GM10847 (cell line): ENCODE data around the gene ELMO1.

Experiments used
- POLR2A ChIP-seq: IDR thresholded peaks from 2 replicates; pipeline ENCODE4 v1.6.1; 2011; ENCODE audit not compliant: insufficient read length; ENCODE audit errors: extremely low read depth

ELMO1 gene

GRCh38 chr7:37359662-37360444, 88.8 kb downstream of the ELMO1 start:
- no peak for TF ChIP-seq POLR2A

- TF ChIP-seq POLR2A: no peak
These were observed 89.5 kb downstream of the ELMO1 start for GRCh38 chr7:37359180-37359579.

- TF ChIP-seq POLR2A: no peak
These were observed 91.0 kb downstream of the ELMO1 start for GRCh38 chr7:37357637-37357996.

- no peak for TF ChIP-seq POLR2A
These were observed 91.6 kb downstream of the ELMO1 start for GRCh38 chr7:37356911-37357636.

GRCh38 chr7:37354656-37355131, 94.0 kb downstream of the ELMO1 start:
- no peak for TF ChIP-seq POLR2A

- TF ChIP-seq POLR2A: no peak
These were observed 94.6 kb downstream of the ELMO1 start for GRCh38 chr7:37353949-37354655.

GRCh38 chr7:37352974-37353948, 95.4 kb downstream of the ELMO1 start:
- no peak for TF ChIP-seq POLR2A

- TF ChIP-seq POLR2A: no peak
These were observed 96.3 kb downstream of the ELMO1 start for GRCh38 chr7:37352251-37352880.

GRCh38 chr7:37351716-37352115, 96.9 kb downstream of the ELMO1 start:
- no peak for TF ChIP-seq POLR2A

- no peak for TF ChIP-seq POLR2A
These were observed 98.6 kb downstream of the ELMO1 start for GRCh38 chr7:37349979-37350590.

- no peak for TF ChIP-seq POLR2A
These were observed 99.7 kb downstream of the ELMO1 start for GRCh38 chr7:37348982-37349381.

GRCh38 chr7:37346761-37347160, 101.9 kb downstream of the ELMO1 start:
- TF ChIP-seq POLR2A: no peak

GRCh38 chr7:37344886-37345579, 103.6 kb downstream of the ELMO1 start:
- no peak for TF ChIP-seq POLR2A
